Upper lobe of left lung (tissue), 4 donors: ENCODE data around the gene EMP1.

Source experiments
- CTCF ChIP-seq, 6 experiments: fragments of 450-650 bp in 4 of 6; fragments of 200-600 bp in 2 of 6; sonication (generic) in 2 of 6; IDR thresholded peaks; one replicate each; pipeline ENCODE4 v1.5.1; 2016 to 2019; ENCODE audit warnings: antibody characterized with exemption in 6 of 6
- POLR2A ChIP-seq, 4 donors: fragments of 450-650 bp; IDR thresholded peaks; one replicate each; pipeline ENCODE4 v1.5.1; 2016 to 2017; ENCODE audit warnings: antibody characterized with exemption in 4 of 4, mild to moderate bottlenecking in 2 of 4

DNA sequence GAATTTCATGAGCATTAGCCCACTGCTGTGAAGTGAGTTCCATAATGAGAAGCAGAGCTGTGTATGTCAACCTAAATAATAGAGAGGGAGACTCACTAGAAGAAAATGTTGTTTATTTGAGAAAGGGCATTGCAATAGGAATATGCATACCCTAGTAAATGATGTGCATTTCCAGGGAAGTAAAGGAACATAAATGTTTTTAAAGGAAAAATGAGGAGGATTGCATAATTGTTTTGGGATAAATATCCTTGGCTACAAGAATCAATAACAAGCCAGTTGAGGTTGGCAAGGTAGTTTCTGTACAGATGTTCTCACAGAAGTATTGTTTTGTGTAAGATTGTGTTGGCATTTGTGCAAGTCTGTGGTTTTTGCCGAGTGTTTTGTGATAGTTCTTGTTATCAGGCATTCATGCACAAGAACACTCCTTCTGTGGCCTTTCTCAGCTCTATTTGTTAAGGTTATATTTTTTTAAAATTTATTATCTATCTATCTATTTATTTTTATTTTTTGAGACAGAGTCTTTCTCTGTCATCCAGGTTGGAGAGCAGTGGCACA is 47.1 kb downstream of the EMP1 start:
- TF ChIP-seq CTCF (IDR thresholded peaks at IDR 0.05) (no peak), POLR2A (IDR thresholded peaks at IDR 0.05) (no peak)
